Measurements from ENCODE around the gene FERMT2. TPM values are rescaled to one million over a fixed set of nuclear protein-coding genes. Genes with fewer than 3 reads are reported as not detected.
A peak's percentile ranks its signal among the peaks of the same experiment; 100 is the strongest.
"Not testable (repeated sequence)": the region's sequence is repeated elsewhere in the genome, so short reads cannot be mapped to it uniquely, and the experiment has no call there.

FERMT2 gene
- total and polyA plus RNA-seq, 2 experiments from 2014 or later: 68.8 to 79.8 TPM

- no peaks in the 10 kb centered on the region for H3K36me3 ChIP-seq
Observed at GRCh38 chr14:52929192-52929807, 21.6 kb downstream of the FERMT2 start.

GRCh38 chr14:52926953-52927352, 23.9 kb downstream of the FERMT2 start:
- no peak for TF ChIP-seq CTCF (IDR thresholded peaks at IDR 0.05; ENCODE audit: low read depth, low read length)
- Histone ChIP-seq H3K27ac (no peak overlapping the region), H3K27me3 (no peaks in the 10 kb centered on the region), H3K4me1 (ENCODE audit: low read depth) (peaks cover 32% of the 10 kb centered on the region), H3K36me3 (no peaks in the 10 kb centered on the region), H3K9me3 (ENCODE audit: low read depth) (no peaks in the 10 kb centered on the region), H3K4me3 (no peak overlapping the region)
- peak in 1 of 2 donors; percentile 55 for DNase-seq (ENCODE audit: low read depth in 1 of 2, low spot score in 1 of 2)

More at GRCh38 chr14:52929192-52929807, 21.6 kb downstream of the FERMT2 start:
- Histone ChIP-seq H3K27me3 (no peaks in the 10 kb centered on the region), H3K9me3 (ENCODE audit: low read depth) (no peaks in the 10 kb centered on the region), H3K4me3 (no peak overlapping the region), H3K4me1 (ENCODE audit: low read depth) (peaks cover 12% of the 10 kb centered on the region), H3K27ac (no peak overlapping the region)
- no peak for DNase-seq (ENCODE audit: low read depth in 1 of 2, low spot score in 1 of 2)
- no peak for TF ChIP-seq CTCF (IDR thresholded peaks at IDR 0.05; ENCODE audit: low read depth, low read length)

- Histone ChIP-seq H3K36me3 (peaks cover under 1% of the 10 kb centered on the region), H3K27ac (peak overlapping the region; percentile 4)
- no peak for TF ChIP-seq CTCF (IDR thresholded peaks at IDR 0.05; ENCODE audit: low read depth, low read length)
Observed at GRCh38 chr14:52923902-52924575, 26.8 kb downstream of the FERMT2 start.

DNA sequence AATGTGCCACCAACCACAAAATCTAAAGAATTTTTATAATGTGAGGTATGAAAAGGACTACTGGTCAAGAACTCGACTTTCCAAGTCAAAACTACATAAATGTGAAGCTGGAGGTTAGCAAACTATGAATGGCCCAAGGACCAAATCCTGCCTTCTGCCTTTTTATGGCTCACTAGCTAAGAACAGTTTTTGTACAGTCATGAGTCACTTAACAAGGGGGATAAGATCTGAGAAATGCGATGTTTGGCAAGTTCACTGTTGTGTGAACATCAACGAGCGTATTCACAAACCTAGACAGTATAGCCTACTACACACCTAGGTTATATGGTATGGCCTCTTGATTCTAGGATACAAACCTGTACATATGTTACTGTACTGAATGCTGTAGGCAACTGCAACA, 28.2 kb downstream of the FERMT2 start:
- TF ChIP-seq CTCF (IDR thresholded peaks at IDR 0.05; ENCODE audit: low read depth, low read length): no peak
- Histone ChIP-seq H3K9me3 (ENCODE audit: low read depth) (no peaks in the 10 kb centered on the region), H3K4me1 (ENCODE audit: low read depth) (peaks cover 29% of the 10 kb centered on the region), H3K27ac (peak overlapping the region; percentile 63), H3K36me3 (peaks cover 11% of the 10 kb centered on the region), H3K4me3 (no peak overlapping the region), H3K27me3 (no peaks in the 10 kb centered on the region)
- DNase-seq (ENCODE audit: low read depth in 1 of 2, low spot score in 1 of 2): peak in 1 of 2 donors; percentile 63

More at GRCh38 chr14:52923902-52924575, 26.8 kb downstream of the FERMT2 start:
- no peak overlapping the region for H3K4me3 ChIP-seq
- no peaks in the 10 kb centered on the region for H3K9me3 ChIP-seq (ENCODE audit: low read depth)
- no peak for DNase-seq (ENCODE audit: low read depth in 1 of 2, low spot score in 1 of 2)
- H3K4me1 ChIP-seq (ENCODE audit: low read depth): peaks cover 32% of the 10 kb centered on the region
- H3K27me3 ChIP-seq: no peaks in the 10 kb centered on the region

GRCh38 chr14:52922059-52922458, 28.8 kb downstream of the FERMT2 start:
- Histone ChIP-seq H3K4me3 (no peak overlapping the region), H3K36me3 (peaks cover 13% of the 10 kb centered on the region), H3K4me1 (ENCODE audit: low read depth) (peaks cover 28% of the 10 kb centered on the region), H3K27ac (no peak overlapping the region), H3K27me3 (no peaks in the 10 kb centered on the region), H3K9me3 (ENCODE audit: low read depth) (no peaks in the 10 kb centered on the region)
- no peak for TF ChIP-seq CTCF (IDR thresholded peaks at IDR 0.05; ENCODE audit: low read depth, low read length)
- no peak for DNase-seq (ENCODE audit: low read depth in 1 of 2, low spot score in 1 of 2)

DNA sequence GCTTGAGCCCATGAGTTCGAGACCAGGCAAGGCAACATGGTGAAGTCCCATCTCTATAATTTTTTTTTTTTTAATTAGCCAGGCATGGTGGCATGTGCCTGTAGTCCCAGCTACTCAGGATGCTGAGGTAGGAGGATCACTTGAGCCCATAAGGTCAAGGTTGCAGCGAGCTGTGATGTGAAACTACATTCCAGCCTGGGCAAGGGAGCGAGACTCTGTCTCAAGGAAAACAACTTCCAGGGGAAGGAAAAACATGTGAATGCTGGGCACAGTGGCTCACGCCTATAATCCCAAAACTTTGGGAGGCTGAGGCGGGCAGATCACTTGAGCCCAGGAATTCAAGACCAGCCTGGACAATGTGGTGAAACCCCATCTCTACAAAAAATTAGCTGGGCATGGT, 30.4 kb downstream of the FERMT2 start:
- not testable (repeated sequence) for H3K27ac ChIP-seq; DNase-seq (ENCODE audit: low read depth in 1 of 2, low spot score in 1 of 2); H3K9me3 ChIP-seq (ENCODE audit: low read depth); H3K4me3 ChIP-seq; H3K27me3 ChIP-seq
- Histone ChIP-seq H3K36me3 (peaks cover 21% of the 10 kb centered on the region), H3K4me1 (ENCODE audit: low read depth) (peaks cover 25% of the 10 kb centered on the region)

Data from cardiac muscle cell (in vitro differentiated cells and primary cell).